ENCODE results near the gene CCDC86.

DNA sequence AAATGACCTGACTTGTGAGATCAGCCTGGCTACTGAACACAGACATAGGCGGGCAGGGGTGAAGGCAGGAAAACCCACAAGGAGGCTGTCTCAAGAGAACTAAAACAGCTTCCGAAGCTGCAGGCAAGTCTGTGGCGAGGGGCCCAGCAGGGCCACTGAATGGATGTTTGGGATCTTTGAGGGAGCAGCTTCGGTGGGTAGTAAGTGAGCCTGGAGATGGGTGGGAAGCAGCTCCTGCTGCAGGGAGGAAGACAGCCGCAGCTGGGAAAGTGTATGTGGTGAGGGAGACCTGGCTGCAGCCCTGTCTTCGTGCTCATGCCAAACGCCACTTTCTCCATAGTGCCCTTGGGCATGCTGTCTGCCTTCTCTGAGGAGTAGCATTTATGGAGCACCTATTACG, 3.4 kb downstream of the CCDC86 start:
- TF ChIP-seq ZBTB33 (IDR thresholded peaks at IDR 0.05): no peak
- no peak for TF ChIP-seq DPF2 (IDR thresholded peaks at IDR 0.05)
- no peak for TF ChIP-seq NFIC (IDR thresholded peaks at IDR 0.05; ENCODE audit: low read depth, low read length)
- TF ChIP-seq PAX5 (IDR thresholded peaks at IDR 0.05; ENCODE audit: borderline replicate concordance, low read depth, low read length): no peak
- no peak for TF ChIP-seq CREM (IDR thresholded peaks at IDR 0.05; ENCODE audit: low read depth)
- TF ChIP-seq POLR2A (IDR thresholded peaks at IDR 0.05; ENCODE audit: low read depth, low read length): no peak
- TF ChIP-seq BHLHE40 (IDR thresholded peaks at IDR 0.05; ENCODE audit: borderline replicate concordance in 1 of 2, low read depth in 2 of 2, low read length in 1 of 2): no peak
- TF ChIP-seq EZH2 (IDR thresholded peaks at IDR 0.05; ENCODE audit: borderline replicate concordance, control insufficient read depth, low read depth, low read length): no peak
- no peak for TF ChIP-seq GATAD2B (conservative IDR thresholded peaks at IDR 0.05; ENCODE audit: low read depth)

All from GM12878 (cell line).